Fibroblast of lung (primary cell): Measurements from ENCODE around the gene TLR6. TPM values are rescaled to one million over a fixed set of nuclear protein-coding genes. Genes with fewer than 3 reads are reported as not detected.

Experiments used
- DNase-seq, 2 donors: peaks; one replicate each; pipeline versions ENCODE4 v3.0.0 to v3.0.0-alpha.2; 2010; ENCODE audit warnings: low read depth in 2 of 2
- H2AFZ ChIP-seq: 2 replicates; pipeline ENCODE4 v1.5.1; 2012; ENCODE audit warnings: low read length, control low read depth, inconsistent platforms
- H3K27ac ChIP-seq: 2 replicates; pipeline ENCODE4 v1.5.1; 2011; ENCODE audit warnings: low read length, control low read depth; ENCODE audit not compliant: insufficient read depth
- H3K27me3 ChIP-seq: 2 replicates; pipeline ENCODE4 v1.5.1; 2011; ENCODE audit warnings: mild to moderate bottlenecking, low read length; ENCODE audit not compliant: control insufficient read depth, insufficient read depth
- H3K36me3 ChIP-seq: 2 replicates; pipeline ENCODE4 v1.5.1; 2011; ENCODE audit warnings: low read length; ENCODE audit not compliant: control insufficient read depth, insufficient read depth
- H3K4me1 ChIP-seq: 2 replicates; pipeline ENCODE4 v1.5.1; 2011; ENCODE audit warnings: low read length; ENCODE audit not compliant: control insufficient read depth, insufficient read depth; ENCODE audit errors: extremely low read depth
- H3K4me2 ChIP-seq: 2 replicates; pipeline ENCODE4 v1.5.1; 2011; ENCODE audit warnings: low read length, control low read depth; ENCODE audit not compliant: insufficient read depth; ENCODE audit errors: extremely low read depth
- H3K4me3 ChIP-seq, 4 experiments: fragments of 200-600 bp in 1 of 4; sonication (generic) in 1 of 4; replicated peaks in 1 of 4; 2 replicates each; pipeline ENCODE4 v1.5.1; 2011 to 2016; ENCODE audit warnings: low read length in 4 of 4, low read depth in 3 of 4, mild to moderate bottlenecking in 3 of 4, control low read depth in 2 of 4, inconsistent platforms in 1 of 4, mixed read lengths in 1 of 4; ENCODE audit not compliant: insufficient read depth in 1 of 4; ENCODE audit errors: control extremely low read depth in 1 of 4
- H3K79me2 ChIP-seq: 2 replicates; pipeline ENCODE4 v1.5.1; 2012; ENCODE audit warnings: mild to moderate bottlenecking, low read length, inconsistent platforms; ENCODE audit not compliant: control insufficient read depth, insufficient read depth
- H3K9ac ChIP-seq: 2 replicates; pipeline ENCODE4 v1.5.1; 2011; ENCODE audit warnings: mild to moderate bottlenecking, low read length, control low read depth; ENCODE audit not compliant: insufficient read depth
- H3K9me3 ChIP-seq: 2 replicates; pipeline ENCODE4 v1.5.1; 2012; ENCODE audit warnings: low read depth, low read length; ENCODE audit not compliant: control insufficient read depth, insufficient read depth
- H4K20me1 ChIP-seq: 2 replicates; pipeline ENCODE4 v1.5.1; 2011; ENCODE audit warnings: low read length; ENCODE audit not compliant: control insufficient read depth, insufficient read depth; ENCODE audit errors: extremely low read depth
- CTCF ChIP-seq, 2 donors: IDR thresholded peaks in 1 of 2; conservative IDR thresholded peaks in 1 of 2; 1 replicate in 1 of 2; 2 replicates in 1 of 2; pipeline ENCODE4 v1.5.1; 2011 to 2012; ENCODE audit warnings: low read length in 2 of 2, control low read depth in 1 of 2, inconsistent platforms in 1 of 2, low read depth in 1 of 2, mild to moderate bottlenecking in 1 of 2
- EZH2 ChIP-seq: IDR thresholded peaks from 2 replicates; pipeline ENCODE4 v1.5.1; 2012; ENCODE audit warnings: low read length, control low read depth, mild to moderate bottlenecking; ENCODE audit errors: missing control alignments
- polyA minus RNA-seq: library from RNA; depleted of rRNA, polyadenylated mRNA; stranded (reverse); fragments of >200 nt; gene quantifications from 2 replicates; pipeline ENCODE4 v1.2.3, GENCODE V29; 2011; ENCODE audit warnings: low replicate concordance
- polyA plus RNA-seq, 2 donors: library from polyadenylated mRNA; depleted of rRNA in 1 of 2; stranded (reverse) in 1 of 2; unstranded in 1 of 2; fragments of >200 nt; gene quantifications; 2 replicates each; pipeline ENCODE4 v1.2.1, GENCODE V29; 2011 to 2012; ENCODE audit warnings: missing spikeins in 1 of 2
- total RNA-seq: library from RNA; depleted of rRNA; stranded (reverse); fragments of >200 nt; gene quantifications from 2 replicates; pipeline ENCODE4 v1.2.1, GENCODE V29; 2014

Gene TLR6
- 1.0 and 2.3 TPM in 2 replicates for total RNA-seq
- 1.9 and 2.3 TPM in 2 replicates for polyA plus RNA-seq
- 0.91 and 1.0 TPM in 2 replicates for polyA plus RNA-seq (2012)
- polyA minus RNA-seq = 1.3 TPM in 1 of 2 replicates, not detected in the other

- H3K4me3 ChIP-seq = peak within 1 kb of the TSS; percentile 1 to 50 (median 24)
- H3K79me2 ChIP-seq = no peaks in the 10 kb centered on the region
- H3K4me2 ChIP-seq = peak within 1 kb of the TSS; percentile 73
- H4K20me1 ChIP-seq = no peaks in the 10 kb centered on the region
- H2AFZ ChIP-seq = peak within 1 kb of the TSS; percentile 35
- H3K27me3 ChIP-seq = no peaks in the 10 kb centered on the region
- H3K9ac ChIP-seq = no peak within 1 kb of the TSS
- H3K9me3 ChIP-seq = no peaks in the 10 kb centered on the region
- peak within 1 kb of the TSS; percentile 66 for H3K27ac ChIP-seq
- H3K4me1 ChIP-seq = peaks cover 11% of the 10 kb centered on the region
- DNase-seq = peak; percentile 48 to 66
- TF ChIP-seq CTCF (conservative IDR thresholded peaks at IDR 0.05 in 1 of 2, IDR thresholded peaks at IDR 0.05 in 1 of 2; ENCODE audit: low read depth in 1 of 2, low read length in 2 of 2) (peak; percentile 62 to 72), EZH2 (no peak)
- no peaks in the 10 kb centered on the region for H3K36me3 ChIP-seq
These were observed at the start of gene TLR6 for GRCh38 chr4:38856524-38857337. TLR6 (minus strand) TSS chr4:38856817; CDS start chr4:38829473, 27,344 bp downstream.

DNA sequence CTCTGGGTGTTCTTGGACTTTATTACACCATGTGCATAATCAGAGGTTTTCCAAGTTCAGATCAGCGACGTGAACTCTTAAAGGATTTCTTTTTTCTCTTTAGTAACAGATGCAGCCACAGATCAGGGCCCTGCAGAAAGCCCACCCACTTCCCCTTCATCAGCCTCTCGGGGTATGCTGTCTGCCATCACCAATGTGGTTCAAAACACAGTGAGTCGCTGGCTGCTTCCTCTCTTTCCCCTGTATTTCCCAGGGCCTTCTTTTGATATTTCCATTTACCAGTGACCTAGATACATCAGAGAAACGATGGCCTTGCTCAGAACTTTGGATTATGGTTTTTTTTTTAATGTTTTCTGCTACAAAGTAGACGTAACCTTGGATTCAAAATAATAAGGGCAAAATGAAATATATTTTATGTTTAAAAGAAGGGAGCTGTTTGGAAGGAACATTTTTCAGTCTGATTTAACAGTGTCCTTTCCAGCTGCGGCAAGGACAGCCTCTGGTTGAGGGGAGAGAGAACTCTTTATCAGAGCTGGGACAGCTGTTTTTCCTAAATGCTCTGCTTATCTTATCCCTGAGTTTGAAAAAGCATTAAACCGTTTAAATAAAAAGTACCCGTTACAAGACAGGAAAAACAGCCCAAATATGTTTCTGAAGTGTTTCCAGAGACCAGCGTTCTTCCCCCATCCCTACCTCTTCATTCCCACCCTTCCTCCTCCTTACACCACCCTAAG is 49.2 kb upstream of the TLR6 start:
- Histone ChIP-seq H3K9me3 (no peaks in the 10 kb centered on the region), H3K4me2 (no peak overlapping the region), H3K9ac (no peak overlapping the region), H3K27me3 (no peaks in the 10 kb centered on the region), H4K20me1 (peaks cover 2% of the 10 kb centered on the region), H2AFZ (no peak overlapping the region), H3K27ac (no peak overlapping the region), H3K36me3 (peaks cover 34% of the 10 kb centered on the region), H3K79me2 (no peaks in the 10 kb centered on the region), H3K4me1 (no peaks in the 10 kb centered on the region), H3K4me3 (no peak overlapping the region)
- TF ChIP-seq CTCF (conservative IDR thresholded peaks at IDR 0.05 in 1 of 2, IDR thresholded peaks at IDR 0.05 in 1 of 2; ENCODE audit: low read depth in 1 of 2, low read length in 2 of 2) (no peak), EZH2 (no peak)
- no peak for DNase-seq

DNA sequence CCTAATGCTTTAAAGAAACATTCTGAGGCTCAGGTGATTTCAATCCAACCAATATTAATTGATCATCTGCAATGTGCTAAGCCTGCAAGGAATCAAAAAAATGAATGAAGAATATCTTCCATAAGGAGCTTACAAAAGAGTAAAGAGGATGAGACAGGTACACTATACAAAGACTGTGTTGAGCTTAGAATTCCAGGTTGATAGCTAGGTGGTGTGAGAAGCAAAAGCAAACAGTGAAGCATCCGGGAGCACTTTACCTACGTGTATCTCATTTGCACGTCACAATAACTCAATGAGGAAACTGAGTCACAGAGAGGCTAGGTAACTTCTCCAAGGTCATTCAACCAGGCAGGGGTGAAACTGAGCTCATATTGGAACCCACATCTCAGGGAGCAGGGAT is 48.1 kb upstream of the TLR6 start:
- H2AFZ ChIP-seq = no peak overlapping the region
- no peak for TF ChIP-seq CTCF (conservative IDR thresholded peaks at IDR 0.05 in 1 of 2, IDR thresholded peaks at IDR 0.05 in 1 of 2; ENCODE audit: low read depth in 1 of 2, low read length in 2 of 2)
- TF ChIP-seq EZH2 = no peak
- H3K4me1 ChIP-seq = no peaks in the 10 kb centered on the region
- no peak overlapping the region for H3K27ac ChIP-seq
- H3K36me3 ChIP-seq = peaks cover 29% of the 10 kb centered on the region
- H3K79me2 ChIP-seq = no peaks in the 10 kb centered on the region
- no peak overlapping the region for H3K4me2 ChIP-seq
- peaks cover 2% of the 10 kb centered on the region for H4K20me1 ChIP-seq
- no peak overlapping the region for H3K4me3 ChIP-seq
- no peak for DNase-seq
- H3K9ac ChIP-seq = no peak overlapping the region
- H3K9me3 ChIP-seq = no peaks in the 10 kb centered on the region
- H3K27me3 ChIP-seq = no peaks in the 10 kb centered on the region
